Fibroblast of villous mesenchyme (primary cell): ENCODE data around the gene SRI. TPM values are rescaled to one million over a fixed set of nuclear protein-coding genes. Genes with fewer than 3 reads are reported as not detected.

Source experiments
- DNase-seq: peaks from one replicate; pipeline ENCODE4 v3.0.0-alpha.2; 2010; ENCODE audit warnings: low read depth
- H3K4me3 ChIP-seq: 2 replicates; pipeline ENCODE4 v1.5.1; 2011; ENCODE audit warnings: low read depth, mild to moderate bottlenecking, low read length
- total RNA-seq: library from RNA; depleted of rRNA; stranded (reverse); fragments of >200 nt; gene quantifications from 2 replicates; pipeline ENCODE4 v1.2.3, GENCODE V29; 2012
- TF ChIP-seq, protein P1 (sequence below): IDR thresholded peaks from 2 replicates; pipeline ENCODE4 v1.5.1; 2012; ENCODE audit warnings: low read depth, mild to moderate bottlenecking, low read length; ENCODE audit not compliant: insufficient read depth

Gene SRI
- total RNA-seq, 1 donor, result 81.2 TPM

DNA sequence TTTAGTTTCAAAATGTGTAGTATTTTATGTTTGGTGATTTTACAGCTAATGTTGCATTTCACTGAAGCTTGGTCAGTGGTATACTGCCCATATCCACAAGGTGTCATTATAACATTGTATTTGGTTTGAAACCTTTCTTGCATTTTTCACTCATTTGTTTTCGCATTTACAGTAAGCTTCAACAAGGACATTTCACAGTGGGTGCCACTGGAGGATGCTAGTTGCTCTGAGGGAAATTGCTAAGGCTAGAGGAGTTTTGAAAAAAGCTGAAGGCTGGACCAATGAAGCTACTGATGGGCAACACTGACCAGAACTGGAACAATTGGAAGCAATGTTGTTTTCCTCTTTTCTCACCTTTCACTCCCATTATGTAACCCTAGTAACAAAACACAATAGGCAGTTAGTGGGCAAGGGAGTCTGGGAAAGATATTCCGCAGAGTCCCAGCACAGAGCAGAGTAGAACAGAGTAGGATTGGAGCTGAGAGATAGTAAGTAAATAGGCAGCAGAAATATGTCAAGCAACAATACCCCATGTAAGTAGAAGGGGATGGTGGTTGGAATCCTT is 23.6 kb upstream of the SRI start:
- no peak overlapping the region for H3K4me3 ChIP-seq
- TF ChIP-seq, protein P1, sequence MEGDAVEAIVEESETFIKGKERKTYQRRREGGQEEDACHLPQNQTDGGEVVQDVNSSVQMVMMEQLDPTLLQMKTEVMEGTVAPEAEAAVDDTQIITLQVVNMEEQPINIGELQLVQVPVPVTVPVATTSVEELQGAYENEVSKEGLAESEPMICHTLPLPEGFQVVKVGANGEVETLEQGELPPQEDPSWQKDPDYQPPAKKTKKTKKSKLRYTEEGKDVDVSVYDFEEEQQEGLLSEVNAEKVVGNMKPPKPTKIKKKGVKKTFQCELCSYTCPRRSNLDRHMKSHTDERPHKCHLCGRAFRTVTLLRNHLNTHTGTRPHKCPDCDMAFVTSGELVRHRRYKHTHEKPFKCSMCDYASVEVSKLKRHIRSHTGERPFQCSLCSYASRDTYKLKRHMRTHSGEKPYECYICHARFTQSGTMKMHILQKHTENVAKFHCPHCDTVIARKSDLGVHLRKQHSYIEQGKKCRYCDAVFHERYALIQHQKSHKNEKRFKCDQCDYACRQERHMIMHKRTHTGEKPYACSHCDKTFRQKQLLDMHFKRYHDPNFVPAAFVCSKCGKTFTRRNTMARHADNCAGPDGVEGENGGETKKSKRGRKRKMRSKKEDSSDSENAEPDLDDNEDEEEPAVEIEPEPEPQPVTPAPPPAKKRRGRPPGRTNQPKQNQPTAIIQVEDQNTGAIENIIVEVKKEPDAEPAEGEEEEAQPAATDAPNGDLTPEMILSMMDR, result peak; percentile 67
- DNase-seq, result peak; percentile 52

DNA sequence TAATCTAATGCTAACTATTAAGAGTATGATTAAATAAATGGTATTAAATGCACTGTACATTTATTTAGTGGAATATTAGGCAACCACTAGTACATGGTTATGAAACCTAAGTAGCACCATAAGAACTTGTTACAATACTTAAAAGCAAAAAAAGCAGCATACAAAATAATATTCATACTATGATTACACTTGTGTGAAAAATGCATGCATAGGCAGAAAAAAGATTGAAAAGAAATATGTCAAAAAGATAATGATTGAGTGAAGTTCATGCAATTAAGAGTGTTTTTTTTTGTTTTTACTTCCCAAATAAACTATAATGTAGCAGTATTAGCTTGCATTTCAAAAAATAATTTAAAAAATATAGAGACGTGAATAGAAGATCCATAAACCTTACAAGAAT is 20.0 kb upstream of the SRI start:
- no peak for DNase-seq
- TF ChIP-seq, protein P1, result no peak
- H3K4me3 ChIP-seq, result no peak overlapping the region

- TF ChIP-seq, protein P1, result no peak
- no peak overlapping the region for H3K4me3 ChIP-seq
- DNase-seq, result peak; percentile 3
These were observed 14.0 kb upstream of the SRI start for GRCh38 chr7:88233828-88234227.

- TF ChIP-seq, protein P1, result no peak
- H3K4me3 ChIP-seq, result no peak overlapping the region
- DNase-seq, result no peak
These were observed 10.8 kb upstream of the SRI start for GRCh38 chr7:88230646-88231045.

DNA sequence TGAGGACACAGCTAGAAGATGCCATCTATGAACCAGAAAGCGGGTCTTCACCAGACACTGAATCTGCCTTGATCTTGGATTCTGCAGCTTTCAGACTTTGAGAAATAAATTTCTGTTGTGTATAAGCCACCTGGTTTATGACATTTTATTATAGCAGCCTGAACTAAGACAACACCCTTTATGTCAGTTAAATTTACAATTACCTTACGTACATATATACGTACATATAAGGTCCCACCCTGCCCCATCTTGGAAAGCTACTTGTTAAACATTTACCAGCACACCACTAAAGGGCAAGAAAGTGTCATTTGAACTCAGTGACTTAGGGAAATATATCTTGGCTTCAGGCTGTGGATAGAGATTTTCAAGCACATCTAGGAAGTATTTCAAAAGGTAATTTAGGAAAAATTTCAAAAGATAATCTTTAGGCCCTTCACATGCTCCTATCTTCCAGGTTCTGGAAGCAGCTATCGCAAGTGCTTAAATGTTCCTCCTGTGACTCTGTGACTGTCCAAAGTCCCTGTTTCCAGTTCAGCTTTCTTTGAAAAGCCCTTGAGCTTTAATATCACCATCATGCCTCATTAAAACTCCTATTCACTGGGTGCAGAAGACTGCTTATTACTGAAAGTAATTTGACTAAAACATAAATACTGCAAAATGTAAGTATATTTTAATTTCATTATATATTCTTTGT is 9.6 kb upstream of the SRI start:
- DNase-seq, result no peak
- H3K4me3 ChIP-seq, result no peak overlapping the region
- TF ChIP-seq, protein P1, result no peak

- TF ChIP-seq, protein P1, result no peak
- DNase-seq, result peak; percentile 66
- no peak overlapping the region for H3K4me3 ChIP-seq
These were observed 7.2 kb upstream of the SRI start for GRCh38 chr7:88226886-88227516.
